NCI-H510A (cell line): ENCODE results near the gene ESRRG.

Experiments
- DNase-seq: peaks from one replicate; lab custom pipeline; 2025; lab: John Stamatoyannopoulos, UW

Gene ESRRG

GRCh38 chr1:216502528-216503162, 220.6 kb downstream of the ESRRG start:
- no peak for DNase-seq

- no peak for DNase-seq
These were observed 222.8 kb downstream of the ESRRG start for GRCh38 chr1:216500273-216500967.

- DNase-seq: no peak
These were observed 223.5 kb downstream of the ESRRG start for GRCh38 chr1:216499581-216500272.

GRCh38 chr1:216498277-216498676, 225.0 kb downstream of the ESRRG start:
- no peak for DNase-seq

- DNase-seq: no peak
These were observed 238.2 kb downstream of the ESRRG start for GRCh38 chr1:216485042-216485441.

GRCh38 chr1:216483672-216484401, 239.4 kb downstream of the ESRRG start:
- DNase-seq: no peak

GRCh38 chr1:216482620-216483019, 240.6 kb downstream of the ESRRG start:
- no peak for DNase-seq

- no peak for DNase-seq
These were observed 245.0 kb downstream of the ESRRG start for GRCh38 chr1:216478238-216478637.

GRCh38 chr1:216476341-216476740, 246.9 kb downstream of the ESRRG start:
- DNase-seq: no peak

- DNase-seq: no peak
These were observed 247.5 kb downstream of the ESRRG start for GRCh38 chr1:216475659-216476276.

- no peak for DNase-seq
These were observed 256.9 kb downstream of the ESRRG start for GRCh38 chr1:216466162-216466801.

- DNase-seq: no peak
These were observed 258.7 kb downstream of the ESRRG start for GRCh38 chr1:216464489-216464888.

- no peak for DNase-seq
These were observed 261.0 kb downstream of the ESRRG start for GRCh38 chr1:216462066-216462775.

GRCh38 chr1:216461466-216461865, 261.8 kb downstream of the ESRRG start:
- no peak for DNase-seq

GRCh38 chr1:216459651-216460207, 263.5 kb downstream of the ESRRG start:
- DNase-seq: no peak

- DNase-seq: no peak
These were observed 264.4 kb downstream of the ESRRG start for GRCh38 chr1:216458812-216459211.

GRCh38 chr1:216457356-216457755, 265.9 kb downstream of the ESRRG start:
- no peak for DNase-seq

GRCh38 chr1:216456682-216457081, 266.5 kb downstream of the ESRRG start:
- DNase-seq: no peak

- no peak for DNase-seq
These were observed 269.5 kb downstream of the ESRRG start for GRCh38 chr1:216453777-216454176.
